EH (cell line): ENCODE data around the gene EPHA3.

ENCODE experiments used
- DNase-seq: peaks from one replicate; pipeline ENCODE4 v3.0.0-alpha.2; 2015; ENCODE audit warnings: low read depth

The EPHA3 gene

GRCh38 chr3:89145995-89146394 is 38.6 kb downstream of the EPHA3 start:
- peak; percentile 76 for DNase-seq

- no peak for DNase-seq
Measured at GRCh38 chr3:89154416-89154815, 47.0 kb downstream of the EPHA3 start.

GRCh38 chr3:89155811-89156210 is 48.4 kb downstream of the EPHA3 start:
- no peak for DNase-seq

GRCh38 chr3:89157575-89157974 is 50.2 kb downstream of the EPHA3 start:
- DNase-seq = no peak

- no peak for DNase-seq
Measured at GRCh38 chr3:89159605-89160004, 52.2 kb downstream of the EPHA3 start.

GRCh38 chr3:89164774-89165173 is 57.4 kb downstream of the EPHA3 start:
- no peak for DNase-seq

- no peak for DNase-seq
Measured at GRCh38 chr3:89165636-89166263, 58.3 kb downstream of the EPHA3 start.

- DNase-seq = no peak
Measured at GRCh38 chr3:89171687-89172545, 64.5 kb downstream of the EPHA3 start.

- DNase-seq = no peak
Measured at GRCh38 chr3:89173546-89173945, 66.1 kb downstream of the EPHA3 start.

GRCh38 chr3:89179355-89180001 is 72.1 kb downstream of the EPHA3 start:
- DNase-seq = no peak

- no peak for DNase-seq
Measured at GRCh38 chr3:89180334-89180733, 72.9 kb downstream of the EPHA3 start.

GRCh38 chr3:89182056-89182455 is 74.6 kb downstream of the EPHA3 start:
- DNase-seq = no peak

GRCh38 chr3:89184151-89184995 is 77.0 kb downstream of the EPHA3 start:
- DNase-seq = no peak

GRCh38 chr3:89186456-89186855 is 79.0 kb downstream of the EPHA3 start:
- no peak for DNase-seq

- DNase-seq = no peak
Measured at GRCh38 chr3:89198591-89198990, 91.2 kb downstream of the EPHA3 start.

GRCh38 chr3:89212619-89213018 is 105.2 kb downstream of the EPHA3 start:
- DNase-seq = no peak

GRCh38 chr3:89216016-89216739 is 108.8 kb downstream of the EPHA3 start:
- DNase-seq = no peak

- no peak for DNase-seq
Measured at GRCh38 chr3:89217148-89217685, 109.8 kb downstream of the EPHA3 start.

- DNase-seq = no peak
Measured at GRCh38 chr3:89221924-89222323, 114.5 kb downstream of the EPHA3 start.

- DNase-seq = no peak
Measured at GRCh38 chr3:89223188-89223587, 115.8 kb downstream of the EPHA3 start.

- no peak for DNase-seq
Measured at GRCh38 chr3:89227218-89227617, 119.8 kb downstream of the EPHA3 start.
